NCI-H446 treated with DMSO at 0.1 percent for 48 hours (cell line): ENCODE measurements around the gene EFCAB8.

Experiments used
- DNase-seq: peaks from one replicate; lab custom pipeline; 2025; lab: John Stamatoyannopoulos, UW

Gene EFCAB8

DNA sequence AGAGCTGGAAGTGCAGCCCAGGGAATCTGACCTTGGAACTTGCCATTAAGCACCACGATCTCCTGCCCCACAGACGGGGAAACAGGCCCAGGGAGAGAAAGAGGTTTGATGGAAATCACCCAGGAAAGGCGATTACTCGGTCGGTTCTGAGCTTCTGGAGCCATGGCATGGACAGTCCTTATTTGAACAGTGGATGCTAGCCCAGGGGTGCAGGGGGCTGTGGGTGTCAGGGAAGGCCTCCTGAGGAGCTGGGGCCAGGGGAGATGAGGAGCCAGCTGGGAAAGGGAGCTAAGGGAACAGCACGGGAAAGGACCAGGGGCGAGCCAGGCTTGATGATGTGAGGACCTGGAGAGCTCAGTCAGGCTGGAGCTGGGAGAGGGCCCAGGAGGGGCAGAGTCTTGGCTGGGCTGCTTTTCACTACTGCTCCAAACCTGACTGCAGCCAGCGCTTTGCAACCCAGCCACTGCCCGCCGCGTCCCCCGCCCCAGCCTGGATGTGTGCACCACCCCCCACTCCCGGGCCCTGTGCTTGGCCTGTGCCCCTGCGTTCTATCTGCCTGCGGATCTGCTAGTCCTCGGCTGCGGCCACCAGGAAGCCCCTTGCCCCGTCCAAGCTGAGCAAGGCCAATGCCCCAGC is 127.7 kb downstream of the EFCAB8 start:
- DNase-seq, result no peak

GRCh38 chr20:32987044-32987825 is 128.5 kb downstream of the EFCAB8 start:
- no peak for DNase-seq

- no peak for DNase-seq
Observed at GRCh38 chr20:32988008-32988407, 129.3 kb downstream of the EFCAB8 start.

GRCh38 chr20:32989507-32990283 is 131.0 kb downstream of the EFCAB8 start:
- DNase-seq, result no peak

DNA sequence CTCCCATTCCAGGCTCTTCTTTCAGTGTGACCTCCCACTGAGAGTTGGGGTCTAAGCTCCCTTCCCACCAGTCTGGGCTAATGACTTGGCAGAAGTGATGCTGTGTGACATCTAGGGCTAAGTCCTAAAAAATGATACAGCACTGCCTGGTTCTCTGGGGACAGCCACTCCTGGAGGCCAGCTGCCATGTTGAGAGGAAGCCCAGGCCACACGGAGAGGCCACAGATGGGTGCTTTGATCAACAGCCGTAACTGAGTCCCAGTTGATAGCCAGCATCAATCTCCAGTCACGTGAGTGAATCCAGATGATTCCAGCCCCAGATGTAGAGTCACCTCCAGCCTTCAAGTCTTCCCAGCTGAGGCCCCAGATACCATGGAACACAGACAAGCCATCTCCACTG is 131.7 kb downstream of the EFCAB8 start:
- DNase-seq, result no peak

- no peak for DNase-seq
Observed at GRCh38 chr20:32991383-32991782, 132.7 kb downstream of the EFCAB8 start.

DNA sequence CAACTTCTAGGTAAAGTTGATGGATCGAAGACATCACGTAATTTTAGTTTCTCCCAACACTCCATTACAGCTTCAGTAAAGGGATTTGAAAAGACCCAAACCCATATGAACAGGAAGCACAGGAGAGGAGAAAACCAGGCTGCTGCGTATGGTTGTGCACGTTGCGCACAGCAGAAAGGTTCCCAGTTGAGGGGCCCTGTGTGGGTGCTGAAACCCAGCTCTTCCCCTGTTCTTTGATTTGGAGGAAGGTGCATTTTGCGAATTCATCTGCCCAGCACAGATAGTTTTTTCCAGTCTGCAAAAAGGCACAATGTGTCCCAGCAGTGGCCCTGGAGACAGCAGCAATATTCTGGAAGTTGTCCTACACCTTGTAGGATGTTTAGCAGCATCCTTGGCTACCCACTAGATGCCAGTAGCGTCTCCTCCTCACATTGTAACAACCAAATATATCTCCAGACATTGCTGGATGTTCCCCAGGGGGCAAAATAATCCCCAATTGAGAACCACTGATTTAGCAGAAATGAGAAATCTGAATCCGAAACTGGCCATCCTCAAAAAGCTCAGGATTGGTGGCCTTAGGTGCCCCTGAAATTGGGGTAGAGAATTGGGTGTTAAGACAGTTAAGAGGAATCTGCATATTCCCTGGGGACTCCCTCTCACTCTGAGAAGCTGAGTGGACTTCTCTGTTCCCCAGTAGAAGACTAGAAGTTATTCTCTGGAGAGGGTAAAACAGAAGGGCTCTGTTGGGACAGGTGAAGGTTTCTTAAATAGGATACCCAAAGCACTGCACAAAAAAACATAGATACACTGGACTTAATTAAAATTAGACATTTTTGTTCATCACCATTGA is 133.3 kb downstream of the EFCAB8 start:
- DNase-seq, result no peak

GRCh38 chr20:32993496-32994050 is 134.8 kb downstream of the EFCAB8 start:
- no peak for DNase-seq

DNA sequence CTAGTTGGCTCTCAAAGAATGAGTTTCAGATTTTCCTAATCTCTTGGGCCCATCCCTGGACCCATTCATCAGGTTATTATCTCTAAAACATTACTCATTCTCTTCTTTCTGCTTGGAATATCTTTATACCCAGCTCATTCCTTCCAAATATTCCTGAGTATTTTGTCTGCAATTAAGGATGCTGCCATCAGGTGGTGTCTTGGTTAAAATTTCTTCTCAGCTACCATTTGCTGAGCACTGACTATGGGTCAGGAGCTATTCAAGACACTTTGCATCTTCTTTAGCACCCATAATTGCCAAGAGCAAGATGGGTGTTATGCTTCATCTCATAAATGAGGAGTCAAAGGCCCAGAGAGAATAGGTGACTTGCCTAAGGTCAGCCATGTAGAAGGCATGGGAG is 137.1 kb downstream of the EFCAB8 start:
- DNase-seq, result no peak

GRCh38 chr20:32997431-32997830 is 138.7 kb downstream of the EFCAB8 start:
- DNase-seq, result no peak

- no peak for DNase-seq
Observed at GRCh38 chr20:32999603-33000250, 141.0 kb downstream of the EFCAB8 start.

DNA sequence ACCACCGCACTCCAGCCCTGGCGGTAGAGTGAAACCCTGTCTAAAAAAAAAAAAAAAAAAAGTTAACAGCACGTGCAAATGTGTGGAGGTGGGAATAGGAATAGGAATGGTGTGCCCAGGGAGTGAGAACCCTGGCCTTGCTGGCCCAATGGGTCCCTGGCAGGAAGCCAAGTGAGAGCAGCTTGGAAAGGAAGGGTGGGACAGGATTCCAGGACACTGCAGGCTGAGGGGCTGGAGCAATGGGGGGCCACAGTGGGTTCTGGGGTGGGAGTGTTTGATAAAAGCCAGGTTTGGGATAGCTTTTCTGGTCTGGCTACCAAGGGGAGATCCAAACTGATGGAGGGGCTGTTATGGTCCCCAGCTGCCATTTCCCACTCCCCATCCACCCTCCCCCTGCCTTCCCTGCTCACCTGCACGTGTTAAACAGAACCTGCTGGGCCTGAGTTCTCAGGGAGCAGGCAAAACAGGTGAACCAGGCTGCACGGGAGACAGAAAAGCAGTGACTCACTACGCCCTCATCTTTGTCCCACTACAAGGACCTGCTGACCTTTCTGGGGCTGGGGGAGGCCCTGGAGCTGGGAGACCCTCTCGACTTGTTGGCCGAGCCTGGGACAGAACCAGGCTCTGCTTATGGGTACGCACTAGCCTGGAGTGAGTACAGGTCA is 142.2 kb downstream of the EFCAB8 start:
- no peak for DNase-seq

GRCh38 chr20:33002087-33002808 is 143.5 kb downstream of the EFCAB8 start:
- no peak for DNase-seq

DNA sequence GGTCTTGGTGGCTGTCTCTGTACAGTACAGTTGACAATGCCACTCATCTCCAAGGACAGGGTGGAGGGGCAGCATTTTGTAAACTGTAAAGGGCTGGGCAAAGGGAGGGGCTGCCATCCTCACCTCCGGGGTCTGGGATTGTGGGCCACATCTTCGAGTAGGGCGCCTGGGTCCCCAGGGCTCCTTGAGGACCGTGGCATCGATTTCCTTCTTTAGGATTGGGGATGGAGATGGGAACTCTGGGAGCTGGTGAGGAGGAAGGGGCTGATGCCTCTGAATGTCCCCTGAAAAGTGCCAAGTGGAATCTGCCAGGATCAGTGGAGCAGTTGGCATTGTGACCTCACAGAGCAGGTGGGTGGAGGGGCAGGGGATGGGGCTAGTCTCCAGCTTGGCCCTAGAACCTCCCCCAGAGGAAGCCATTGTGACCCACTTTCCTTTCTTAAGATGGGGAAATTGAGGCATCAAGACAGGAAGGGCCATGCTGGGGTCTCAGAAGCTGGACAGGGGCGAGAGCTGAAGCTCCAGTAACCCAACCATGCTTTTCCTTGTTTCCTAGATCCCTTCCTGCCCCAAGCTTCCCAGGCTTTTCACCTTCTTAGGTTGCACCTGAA is 145.5 kb downstream of the EFCAB8 start, which contains the start of gene SUN5:
Gene SUN5 (minus strand): TSS at position 293 of the 611 bp plus-strand sequence. CDS start 93 bp downstream, at position 200.
- DNase-seq, result no peak

DNA sequence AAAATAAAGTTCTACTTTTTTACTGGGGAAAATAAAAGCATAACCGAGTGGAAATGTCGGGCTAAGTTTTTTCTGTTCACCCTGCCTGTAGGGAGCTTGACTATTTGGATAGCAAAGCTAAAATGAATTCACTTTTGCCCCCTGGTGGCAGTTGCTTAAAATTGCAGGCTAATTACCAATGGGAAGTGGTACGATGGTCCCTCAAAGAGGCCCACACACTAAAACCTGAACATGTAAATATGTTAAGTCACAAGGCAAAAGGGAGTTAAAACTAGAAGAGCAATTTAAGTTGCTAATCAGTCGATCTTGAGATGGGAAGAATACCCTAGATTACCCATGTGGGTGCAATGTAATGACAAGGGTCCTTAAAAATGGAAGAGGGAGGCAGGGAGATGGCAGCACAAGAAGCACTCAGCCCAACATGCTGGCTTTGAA is 146.4 kb downstream of the EFCAB8 start:
- DNase-seq, result no peak

DNA sequence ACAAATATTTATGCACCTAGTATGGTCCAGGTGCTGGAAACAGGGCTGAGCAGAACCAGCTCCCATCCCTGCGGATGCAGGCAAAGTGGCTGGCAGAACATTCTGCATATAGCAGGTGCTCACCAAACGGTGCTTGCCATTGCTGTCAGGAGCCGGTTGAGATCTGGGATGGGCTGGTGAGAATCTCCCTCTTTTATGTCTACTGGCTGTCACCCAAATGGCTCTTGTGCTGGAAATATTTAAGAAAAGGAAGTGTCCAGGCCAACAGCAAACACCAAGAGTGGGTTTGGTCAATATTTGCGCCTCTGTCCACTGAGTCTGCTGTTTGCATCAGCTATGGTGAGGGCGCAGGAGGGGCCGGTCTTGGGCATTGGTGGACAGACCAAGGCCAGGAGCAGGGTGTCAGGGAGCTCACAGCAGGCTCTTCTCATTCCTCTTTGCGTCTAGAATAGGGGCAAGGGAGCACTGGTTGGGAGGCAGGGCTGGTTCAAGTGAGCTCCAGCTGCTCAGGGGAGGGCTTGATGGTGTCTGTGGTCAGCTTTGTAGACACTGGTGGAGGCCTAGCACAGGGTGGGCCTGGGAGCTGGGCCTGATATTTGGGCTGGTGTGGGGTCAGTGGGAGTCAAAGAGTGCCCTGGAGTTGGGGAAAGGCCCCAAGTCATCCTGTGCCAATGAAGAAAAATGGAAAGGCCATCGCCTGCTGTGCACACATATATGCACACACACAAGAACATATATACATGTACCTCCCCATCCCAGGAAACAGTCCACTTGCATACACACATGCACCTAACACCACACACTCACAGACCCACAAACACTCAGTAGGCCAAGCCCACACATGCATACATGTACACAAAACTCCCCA is 147.4 kb downstream of the EFCAB8 start:
- no peak for DNase-seq

DNA sequence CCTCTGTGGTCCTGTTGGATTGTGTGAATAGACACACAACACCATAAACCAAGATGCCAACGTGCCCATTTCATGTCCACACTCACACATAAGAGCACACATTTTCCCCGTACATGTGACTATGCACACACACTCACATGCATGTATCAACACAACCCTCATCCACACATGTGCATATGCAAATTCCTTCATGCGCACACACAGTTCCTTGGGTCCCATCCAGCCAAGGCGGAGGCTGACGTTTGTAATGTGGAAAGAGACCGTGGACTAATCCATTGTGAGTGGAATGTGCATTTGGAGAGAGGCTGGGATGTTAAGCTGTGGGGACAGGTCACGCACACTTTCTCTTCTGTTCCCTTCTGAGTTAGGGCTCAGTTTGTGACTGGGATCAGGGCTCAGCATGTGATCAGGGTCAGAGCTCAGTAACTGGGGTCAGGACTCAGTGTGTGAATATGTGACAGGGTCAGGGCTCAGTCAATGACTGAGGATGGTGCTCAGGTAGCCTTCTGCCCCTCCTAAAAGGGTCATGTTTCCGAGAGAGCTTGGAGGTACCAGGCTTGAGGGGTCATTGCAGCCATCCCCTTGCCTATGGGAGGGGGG is 148.2 kb downstream of the EFCAB8 start:
- DNase-seq, result no peak
